Skeletal muscle tissue (tissue), 4 donors: Measurements from ENCODE around the gene NECAB3. TPM values are rescaled to one million over a fixed set of nuclear protein-coding genes. Genes with fewer than 3 reads are reported as not detected.
"Not testable (repeated sequence)": the region's sequence is repeated elsewhere in the genome, so short reads cannot be mapped to it uniquely, and the experiment has no call there.

Source experiments
- H3K27ac ChIP-seq: one replicate; pipeline ENCODE4 v1.7.0; 2013; ENCODE audit warnings: mild to moderate bottlenecking, low read depth, low read length, inconsistent platforms
- H3K27me3 ChIP-seq, 3 donors: one replicate each; pipeline ENCODE4 v1.7.0; 2013; ENCODE audit warnings: low read length in 3 of 3; ENCODE audit not compliant: control insufficient read depth in 3 of 3, insufficient read depth in 3 of 3
- H3K36me3 ChIP-seq, 3 donors: one replicate each; pipeline ENCODE4 v1.7.0; 2013; ENCODE audit warnings: low read length in 3 of 3; ENCODE audit not compliant: control insufficient read depth in 3 of 3, insufficient read depth in 3 of 3
- H3K4me1 ChIP-seq, 3 donors: one replicate each; pipeline ENCODE4 v1.7.0; 2013; ENCODE audit warnings: low read length in 3 of 3, mild to moderate bottlenecking in 3 of 3; ENCODE audit not compliant: control insufficient read depth in 3 of 3, insufficient read depth in 3 of 3
- H3K4me3 ChIP-seq, 3 donors: one replicate each; pipeline ENCODE4 v1.7.0; 2013; ENCODE audit warnings: low read length in 3 of 3
- H3K9ac ChIP-seq, 3 donors: one replicate each; pipeline ENCODE4 v1.7.0; 2013; ENCODE audit warnings: low read length in 3 of 3, mild to moderate bottlenecking in 3 of 3, moderate library complexity in 2 of 3, low read depth in 1 of 3
- H3K9me3 ChIP-seq, 3 donors: one replicate each; pipeline ENCODE4 v1.7.0; 2013; ENCODE audit warnings: low read length in 3 of 3; ENCODE audit not compliant: control insufficient read depth in 3 of 3
- total RNA-seq: library from RNA; depleted of rRNA; stranded (reverse); fragments of >200 nt; gene quantifications from one replicate; pipeline ENCODE4 v1.2.3, GENCODE V29; 2014
- donor health status: Osteomylitis.

The NECAB3 gene
- total RNA-seq, 1 donor from 2014 or later, result 32.4 TPM

DNA sequence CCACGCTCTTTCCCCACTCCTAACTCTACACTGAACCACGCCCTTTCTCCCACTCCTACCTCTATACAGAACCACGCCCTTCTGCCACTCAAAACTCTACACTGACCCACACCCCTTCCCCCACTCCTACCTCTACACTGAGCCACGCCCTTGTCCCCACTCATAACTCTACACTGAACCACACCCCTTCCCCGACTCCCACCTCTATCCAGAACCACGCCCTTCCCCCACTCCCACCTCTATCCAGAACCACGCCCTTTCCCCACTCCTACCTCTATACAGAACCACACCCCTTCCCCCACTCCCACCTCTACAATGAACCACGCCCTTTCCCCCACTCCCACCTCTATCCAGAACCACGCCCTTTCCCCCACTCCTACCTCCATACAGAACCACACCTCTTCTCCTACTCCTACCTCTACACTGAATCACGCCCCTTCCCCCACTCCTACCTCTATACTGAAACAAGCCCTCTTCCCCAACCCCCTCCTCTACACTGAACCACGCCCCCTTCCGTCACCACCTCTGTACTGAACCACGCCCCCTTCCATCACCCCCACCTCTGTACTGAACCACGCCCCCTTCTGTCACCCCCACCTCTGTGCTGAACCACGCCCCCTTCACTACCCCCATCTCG, 35.8 kb upstream of the NECAB3 start:
- Histone ChIP-seq H3K9me3 (no peaks in the 10 kb centered on the region), H3K27ac (no peak overlapping the region), H3K36me3 (peaks cover 38 to 49% (median 45%) of the 10 kb centered on the region in 3 donors), H3K27me3 (no peaks in the 10 kb centered on the region), H3K4me1 (no peaks in the 10 kb centered on the region), H3K9ac (no peak overlapping the region), H3K4me3 (no peak overlapping the region)

DNA sequence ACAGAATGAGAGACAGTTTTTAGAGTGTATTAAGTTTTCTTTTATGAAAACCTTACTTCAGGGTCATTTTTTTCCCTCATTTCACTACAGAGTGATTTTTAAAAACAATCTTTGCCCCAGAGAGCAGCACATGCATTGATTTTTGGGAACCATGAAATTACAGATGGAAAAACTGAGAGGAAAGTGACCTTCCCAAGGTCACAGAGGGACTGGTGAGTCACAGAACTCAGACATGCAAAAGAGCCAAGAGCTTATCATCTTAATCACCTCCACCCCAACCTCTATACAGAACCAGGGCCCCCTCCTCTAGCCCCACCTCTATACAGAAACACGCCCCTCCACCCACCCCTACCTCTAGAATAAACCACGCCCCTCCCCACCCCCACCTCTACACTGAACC, 35.2 kb upstream of the NECAB3 start:
- H3K36me3 ChIP-seq, result peaks cover 34 to 46% (median 41%) of the 10 kb centered on the region in 3 donors
- H3K4me3 ChIP-seq, result no peak overlapping the region
- H3K4me1 ChIP-seq, result no peaks in the 10 kb centered on the region
- H3K9me3 ChIP-seq, result no peaks in the 10 kb centered on the region
- no peak overlapping the region for H3K9ac ChIP-seq
- H3K27me3 ChIP-seq, result no peaks in the 10 kb centered on the region
- H3K27ac ChIP-seq, result no peak overlapping the region

DNA sequence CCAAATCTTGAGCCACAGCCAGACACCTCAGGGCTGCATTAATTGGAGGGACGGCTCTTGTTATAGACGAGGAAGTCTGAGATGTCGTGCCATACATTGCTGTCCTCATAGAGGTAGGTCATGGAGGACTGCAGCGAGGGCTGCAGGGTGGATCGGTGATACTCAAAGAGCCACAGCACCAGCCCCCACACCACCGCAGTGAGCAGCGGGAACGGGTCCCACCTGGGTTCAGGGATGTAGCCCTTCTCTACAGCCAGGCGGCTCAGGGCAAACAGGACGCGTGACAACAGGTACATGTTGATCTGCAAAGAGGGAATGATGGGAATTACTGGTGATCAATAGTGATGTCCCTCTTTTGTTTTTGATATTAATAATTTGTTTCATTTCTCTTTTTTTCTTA, 33.4 kb upstream of the NECAB3 start:
- Histone ChIP-seq H3K27ac (no peak overlapping the region), H3K36me3 (peaks cover 25 to 31% (median 26%) of the 10 kb centered on the region in 3 donors), H3K9ac (no peak overlapping the region), H3K27me3 (no peaks in the 10 kb centered on the region), H3K4me3 (no peak overlapping the region), H3K4me1 (peaks cover 0 to 7% (median 6%) of the 10 kb centered on the region in 3 donors), H3K9me3 (no peaks in the 10 kb centered on the region)

DNA sequence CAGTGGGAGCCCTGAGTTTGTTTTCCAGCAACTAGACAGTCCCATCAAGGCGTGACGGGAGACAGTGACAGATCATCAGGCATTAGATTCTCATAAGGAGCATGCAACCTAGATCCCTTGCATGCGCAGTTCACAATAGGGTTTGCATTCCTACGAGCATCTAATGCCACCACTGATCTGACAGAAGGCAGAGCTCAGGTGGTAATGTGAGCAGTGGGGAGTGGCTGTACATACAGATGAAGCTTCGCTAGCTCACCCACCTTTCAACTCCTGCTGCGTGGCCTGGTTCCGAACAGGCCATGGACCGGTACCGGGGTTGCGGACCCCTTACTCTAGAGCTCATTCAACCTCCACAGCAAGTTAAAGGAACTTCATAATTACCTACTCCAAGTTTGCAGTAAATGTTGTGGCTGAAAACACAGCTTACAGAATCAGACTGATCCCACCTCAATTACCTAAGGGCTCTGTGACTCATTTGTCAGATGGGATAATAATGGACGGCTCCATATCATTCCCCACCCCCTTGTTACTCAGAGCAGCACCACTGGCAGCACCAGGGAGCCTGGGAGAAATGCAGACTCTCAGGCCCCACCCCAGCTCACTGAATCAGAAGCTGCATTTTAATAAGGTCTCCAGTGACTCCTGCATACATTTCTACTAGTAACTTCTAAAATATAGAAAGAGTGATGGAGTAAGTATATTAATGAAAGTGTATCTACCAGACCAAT, 30.1 kb upstream of the NECAB3 start:
- no peaks in the 10 kb centered on the region for H3K9me3 ChIP-seq
- H3K4me3 ChIP-seq, result no peak overlapping the region
- no peak overlapping the region for H3K27ac ChIP-seq
- peaks cover 7 to 12% (median 10%) of the 10 kb centered on the region in 3 donors for H3K36me3 ChIP-seq
- peaks cover 0 to 8% (median 6%) of the 10 kb centered on the region in 3 donors for H3K4me1 ChIP-seq
- no peak overlapping the region for H3K9ac ChIP-seq
- no peaks in the 10 kb centered on the region for H3K27me3 ChIP-seq

DNA sequence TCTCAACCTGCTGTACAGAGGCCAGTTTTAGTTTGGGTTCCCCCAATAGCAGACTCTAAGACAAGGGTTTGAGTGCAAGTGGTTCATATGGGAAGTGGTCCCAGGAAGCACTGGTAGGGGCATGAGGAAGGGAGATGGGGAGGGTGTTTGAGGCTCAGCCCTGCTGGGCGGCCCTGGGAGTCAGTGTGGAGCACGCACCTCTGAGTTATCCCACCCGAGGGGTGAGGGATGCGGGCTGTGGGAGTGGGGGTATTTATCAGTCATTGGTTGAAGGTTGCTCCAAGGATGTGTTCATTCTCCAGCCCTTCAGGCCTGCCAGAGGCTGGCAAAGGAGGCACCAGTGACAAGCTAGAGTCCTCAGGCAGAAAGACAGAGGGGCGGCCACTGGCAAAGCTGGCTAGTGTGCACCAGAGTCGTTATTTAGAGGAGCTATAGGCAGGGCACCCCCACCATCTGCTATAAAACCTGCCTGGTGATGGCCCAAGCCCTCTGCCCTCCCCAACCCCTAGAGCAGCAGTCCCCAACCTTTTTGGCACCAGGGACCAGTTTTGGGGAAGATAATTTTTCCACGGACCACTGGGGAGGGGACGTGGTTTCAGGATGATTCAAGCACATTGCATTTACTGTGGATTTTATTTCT, 29.4 kb upstream of the NECAB3 start:
- H3K9ac ChIP-seq, result no peak overlapping the region
- H3K9me3 ChIP-seq, result no peaks in the 10 kb centered on the region
- H3K27ac ChIP-seq, result no peak overlapping the region
- peaks cover 7 to 12% (median 10%) of the 10 kb centered on the region in 3 donors for H3K36me3 ChIP-seq
- no peaks in the 10 kb centered on the region for H3K27me3 ChIP-seq
- H3K4me1 ChIP-seq, result peaks cover 0 to 8% (median 6%) of the 10 kb centered on the region in 3 donors
- H3K4me3 ChIP-seq, result no peak overlapping the region

DNA sequence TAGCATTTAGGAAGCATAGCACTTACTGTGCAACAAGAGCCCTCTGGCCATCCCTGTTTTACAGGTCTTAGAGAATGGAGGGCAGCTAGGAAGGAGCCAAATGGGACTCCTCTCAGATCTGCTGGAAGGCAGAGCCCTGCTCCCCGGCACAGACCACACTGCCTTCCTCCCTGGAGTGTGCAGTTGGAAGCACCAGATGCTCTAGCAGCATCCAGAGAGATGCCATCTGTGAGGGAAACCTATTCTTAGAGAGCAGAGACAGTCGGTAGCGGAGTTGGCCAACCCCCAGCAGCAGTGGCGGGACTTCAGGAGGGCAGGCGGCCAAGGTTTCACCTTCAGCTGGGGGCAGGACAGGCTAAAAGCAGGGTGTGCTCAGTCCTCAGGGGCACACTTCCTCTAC, 28.6 kb upstream of the NECAB3 start:
- Histone ChIP-seq H3K9ac (no peak overlapping the region), H3K4me3 (no peak overlapping the region), H3K4me1 (peaks cover 0 to 8% (median 6%) of the 10 kb centered on the region in 3 donors), H3K27ac (no peak overlapping the region), H3K9me3 (no peaks in the 10 kb centered on the region), H3K36me3 (peaks cover 7 to 12% (median 10%) of the 10 kb centered on the region in 3 donors), H3K27me3 (no peaks in the 10 kb centered on the region)

DNA sequence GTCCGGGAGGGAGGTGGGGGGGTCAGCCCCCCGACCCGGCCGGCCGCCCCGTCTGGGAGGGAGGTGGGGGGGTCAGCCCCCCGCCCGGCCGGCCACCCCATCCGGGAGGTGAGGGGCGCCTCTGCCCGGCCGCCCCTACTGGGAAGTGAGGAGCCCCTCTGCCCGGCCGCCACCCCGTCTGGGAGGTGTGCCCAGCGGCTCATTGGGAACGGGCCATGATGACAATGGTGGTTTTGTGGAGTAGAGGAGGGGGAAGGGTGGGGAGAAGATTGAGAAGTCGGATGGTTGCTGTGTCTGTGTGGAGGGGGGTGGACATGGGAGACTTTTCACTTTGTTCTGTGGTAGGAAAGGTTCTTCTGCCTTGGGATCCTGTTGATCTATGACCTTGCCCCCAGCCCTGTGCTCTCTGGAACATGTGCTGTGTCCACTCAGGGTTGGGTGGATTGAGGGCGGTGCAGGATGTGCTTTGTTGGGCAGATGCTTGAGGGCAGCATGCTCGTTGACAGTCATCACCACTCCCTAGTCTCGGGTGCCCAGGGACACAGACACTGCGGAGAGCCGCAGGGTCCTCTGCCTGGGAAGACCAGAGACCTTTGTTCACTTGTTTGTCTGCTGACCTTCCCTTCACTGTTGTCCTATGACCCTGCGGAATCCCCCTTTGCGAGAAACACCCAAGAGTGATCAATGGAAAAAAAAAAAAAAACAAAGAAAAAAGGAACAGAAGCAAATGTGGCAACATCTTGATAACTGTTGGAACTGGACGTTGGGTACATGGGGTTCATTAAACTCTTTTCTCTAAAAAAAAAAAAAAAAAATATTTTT, 27.6 kb upstream of the NECAB3 start:
- Histone ChIP-seq H3K4me1 (peaks cover 8 to 9% (median 8%) of the 10 kb centered on the region in 3 donors), H3K4me3 (no peak overlapping the region), H3K27me3 (no peaks in the 10 kb centered on the region), H3K9me3 (no peaks in the 10 kb centered on the region), H3K9ac (no peak overlapping the region), H3K36me3 (peaks cover under 1 to 3% (median 2%) of the 10 kb centered on the region in 3 donors), H3K27ac (no peak overlapping the region)

DNA sequence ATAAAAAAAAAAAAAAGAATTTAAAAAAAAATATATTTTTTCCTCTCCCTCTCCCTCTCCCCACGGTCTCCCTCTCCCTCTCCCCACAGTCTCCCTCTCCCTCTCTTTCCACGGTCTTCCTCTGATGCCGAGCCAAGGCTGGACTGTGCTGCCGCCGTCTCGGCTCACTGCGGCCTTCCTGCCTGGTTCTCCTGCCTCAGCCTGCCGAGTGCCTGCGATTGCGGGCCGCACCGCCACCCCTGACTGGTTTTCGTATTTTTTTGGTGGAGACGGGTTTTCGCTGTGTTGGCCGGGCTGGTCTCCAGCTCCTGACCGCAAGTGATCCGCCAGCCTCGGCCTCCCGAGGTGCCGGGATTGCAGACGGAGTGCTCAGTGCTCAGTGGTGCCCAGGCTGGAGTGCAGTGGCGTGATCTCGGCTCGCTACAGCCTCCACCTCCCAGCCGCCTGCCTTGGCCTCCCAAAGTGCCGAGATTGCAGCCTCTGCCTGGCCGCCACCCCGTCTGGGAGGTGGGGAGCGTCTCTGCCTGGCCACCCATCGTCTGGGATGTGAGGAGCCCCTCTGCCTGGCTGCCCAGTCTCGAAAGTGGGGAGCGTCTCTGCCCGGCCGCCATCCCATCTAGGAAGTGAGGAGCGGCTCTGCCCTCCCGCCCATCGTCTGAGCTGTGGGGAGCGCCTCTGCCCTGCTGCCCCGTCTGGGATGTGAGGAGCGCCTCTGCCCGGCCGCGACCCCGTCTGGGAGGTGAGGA, 26.6 kb upstream of the NECAB3 start:
- not testable (repeated sequence) for H3K4me1 ChIP-seq, H3K27ac ChIP-seq, H3K27me3 ChIP-seq, H3K4me3 ChIP-seq, H3K9me3 ChIP-seq, H3K36me3 ChIP-seq, H3K9ac ChIP-seq

DNA sequence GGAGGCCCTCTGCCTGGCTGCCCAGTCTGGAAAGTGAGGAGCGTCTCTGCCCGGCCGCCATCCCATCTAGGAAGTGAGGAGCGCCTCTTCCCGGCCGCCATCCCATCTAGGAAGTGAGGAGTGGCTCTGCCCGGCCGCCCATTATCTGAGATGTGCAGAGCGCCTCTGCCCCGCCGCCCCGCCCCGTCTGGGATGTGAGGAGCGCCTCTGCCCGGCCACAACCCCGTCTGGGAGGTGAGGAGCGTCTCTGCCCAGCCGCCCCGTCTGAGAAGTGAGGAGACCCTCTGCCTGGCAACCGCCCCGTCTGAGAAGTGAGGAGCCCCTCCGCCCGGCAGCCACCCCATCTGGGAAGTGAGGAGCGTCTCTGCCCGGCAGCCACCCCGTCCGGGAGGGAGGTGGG, 24.7 kb upstream of the NECAB3 start:
- H3K27ac ChIP-seq, H3K36me3 ChIP-seq, H3K9ac ChIP-seq, H3K9me3 ChIP-seq, H3K4me3 ChIP-seq, H3K27me3 ChIP-seq: not testable (repeated sequence)
- H3K4me1 ChIP-seq, result peaks cover 8 to 11% (median 8%) of the 10 kb centered on the region in 3 donors
